ENCODE measurements around the gene KRTAP10-11.

KRTAP10-11 gene

GRCh38 chr21:44695184-44695583 lies 49.0 kb downstream of the KRTAP10-11 start:
- CTCF ChIA-PET: interaction anchor here (0.9 kb wide), 1 partner anchor 13 kb away, joined by 3 read pairs; the partner anchor contains the start of gene KRTAP12-1
- POLR2A ChIA-PET: no interaction called here
- TF ChIP-seq, protein P1, sequence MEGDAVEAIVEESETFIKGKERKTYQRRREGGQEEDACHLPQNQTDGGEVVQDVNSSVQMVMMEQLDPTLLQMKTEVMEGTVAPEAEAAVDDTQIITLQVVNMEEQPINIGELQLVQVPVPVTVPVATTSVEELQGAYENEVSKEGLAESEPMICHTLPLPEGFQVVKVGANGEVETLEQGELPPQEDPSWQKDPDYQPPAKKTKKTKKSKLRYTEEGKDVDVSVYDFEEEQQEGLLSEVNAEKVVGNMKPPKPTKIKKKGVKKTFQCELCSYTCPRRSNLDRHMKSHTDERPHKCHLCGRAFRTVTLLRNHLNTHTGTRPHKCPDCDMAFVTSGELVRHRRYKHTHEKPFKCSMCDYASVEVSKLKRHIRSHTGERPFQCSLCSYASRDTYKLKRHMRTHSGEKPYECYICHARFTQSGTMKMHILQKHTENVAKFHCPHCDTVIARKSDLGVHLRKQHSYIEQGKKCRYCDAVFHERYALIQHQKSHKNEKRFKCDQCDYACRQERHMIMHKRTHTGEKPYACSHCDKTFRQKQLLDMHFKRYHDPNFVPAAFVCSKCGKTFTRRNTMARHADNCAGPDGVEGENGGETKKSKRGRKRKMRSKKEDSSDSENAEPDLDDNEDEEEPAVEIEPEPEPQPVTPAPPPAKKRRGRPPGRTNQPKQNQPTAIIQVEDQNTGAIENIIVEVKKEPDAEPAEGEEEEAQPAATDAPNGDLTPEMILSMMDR (IDR thresholded peaks at IDR 0.05; ENCODE audit: insufficient read depth, low read length, missing control alignments): no peak
- no peak overlapping the region for H3K4me3 ChIP-seq (ENCODE audit: low read depth, low read length)
- no peak for DNase-seq (ENCODE audit: low read depth, low spot score)

GRCh38 chr21:44695641-44696040 lies 49.4 kb downstream of the KRTAP10-11 start:
- ChIA-PET CTCF (interaction anchor here (0.9 kb wide), 1 partner anchor 13 kb away, joined by 3 read pairs; the partner anchor contains the start of gene KRTAP12-1), POLR2A (no interaction called here)
- no peak for DNase-seq (ENCODE audit: low read depth, low spot score)
- TF ChIP-seq, protein P1 (IDR thresholded peaks at IDR 0.05; ENCODE audit: insufficient read depth, low read length, missing control alignments): no peak
- no peak overlapping the region for H3K4me3 ChIP-seq (ENCODE audit: low read depth, low read length)

DNA sequence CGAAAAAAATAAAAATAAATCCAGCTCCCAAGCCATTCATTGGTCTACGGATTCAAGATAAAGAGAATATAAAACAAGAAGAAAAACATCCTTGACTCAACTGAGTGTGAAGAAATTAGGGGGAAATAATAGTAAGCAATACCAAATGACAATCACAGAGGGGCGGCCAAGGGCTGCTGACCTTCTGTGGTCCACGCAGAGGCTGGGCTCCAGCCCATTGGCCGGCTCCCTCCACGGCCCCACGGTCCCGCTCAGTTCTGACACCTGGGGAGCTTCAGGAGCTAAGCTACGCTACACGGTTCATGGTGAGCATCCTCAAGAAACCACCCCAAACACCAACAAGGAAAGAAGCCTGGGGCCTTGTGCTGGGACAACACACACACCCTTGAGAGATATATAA lies 50.4 kb downstream of the KRTAP10-11 start:
- no peak overlapping the region for H3K4me3 ChIP-seq (ENCODE audit: low read depth, low read length)
- no peak for DNase-seq (ENCODE audit: low read depth, low spot score)
- ChIA-PET CTCF (no interaction called here), POLR2A (no interaction called here)
- TF ChIP-seq, protein P1 (IDR thresholded peaks at IDR 0.05; ENCODE audit: insufficient read depth, low read length, missing control alignments): no peak

Data from AG04449 (cell line).